H1 (cell line): ENCODE data around the gene HCAR2. TPM values are rescaled to one million over a fixed set of nuclear protein-coding genes. Genes with fewer than 3 reads are reported as not detected.

Experiments
- CTCF ChIA-PET: fragments of 300-600 bp; sonication (Branson Sonifier 250); formaldehyde crosslinking; loops from one replicate; lab custom pipeline; 2021; ENCODE audit not compliant: partially characterized antibody; lab: Charles Lee
- POLR2A ChIA-PET: fragments of 300-600 bp; sonication (Branson Sonifier 250); formaldehyde crosslinking; loops from one replicate; lab custom pipeline; 2021; ENCODE audit warnings: inconsistent platforms; ENCODE audit not compliant: partially characterized antibody; lab: Charles Lee
- DNase-seq, 2 experiments: peaks; one replicate each; pipeline versions ENCODE4 v3.0.0 to v3.0.0-alpha.2; 2010 to 2022; ENCODE audit warnings: low spot score in 2 of 2, low read depth in 1 of 2, mixed read lengths in 1 of 2
- FAIRE-seq: peaks from 2 replicates; lab custom pipeline; 2011; peaks lifted over from hg19 to GRCh38; lab: Jason Lieb, UNC
- H2AFZ ChIP-seq: 2 replicates; pipeline ENCODE4 v1.8.1; 2012; ENCODE audit warnings: low read length, inconsistent platforms
- H2AK5ac ChIP-seq: 2 replicates; pipeline ENCODE4 v1.6.1; 2013; ENCODE audit warnings: low read depth, low read length
- H2BK120ac ChIP-seq: replicated peaks from 2 replicates; pipeline ENCODE3; 2013; ENCODE audit warnings: low read depth, low read length, inconsistent platforms
- H2BK12ac ChIP-seq: 2 replicates; pipeline ENCODE4 v1.6.1; 2013; ENCODE audit warnings: low read depth, low read length
- H2BK15ac ChIP-seq: 2 replicates; pipeline ENCODE4 v1.6.1; 2013; ENCODE audit warnings: low read length
- H2BK20ac ChIP-seq: 2 replicates; pipeline ENCODE4 v1.6.1; 2013; ENCODE audit warnings: low read length
- H2BK5ac ChIP-seq: 2 replicates; pipeline ENCODE4 v1.6.1; 2013; ENCODE audit warnings: low read depth, low read length
- H3K14ac ChIP-seq: 2 replicates; pipeline ENCODE4 v1.6.1; 2013; ENCODE audit warnings: inconsistent platforms; ENCODE audit not compliant: insufficient read length
- H3K18ac ChIP-seq: 2 replicates; pipeline ENCODE4 v1.6.1; 2013; ENCODE audit warnings: low read length; ENCODE audit errors: extremely low read depth
- H3K23ac ChIP-seq: 2 replicates; pipeline ENCODE4 v1.6.1; 2013; ENCODE audit warnings: inconsistent platforms; ENCODE audit not compliant: insufficient read length
- H3K23me2 ChIP-seq: 2 replicates; pipeline ENCODE4 v1.6.1; 2013; ENCODE audit warnings: low read depth, low read length
- H3K27ac ChIP-seq: 2 replicates; pipeline ENCODE4 v1.6.1; 2011; ENCODE audit warnings: low read depth, low read length, inconsistent platforms
- H3K27me3 ChIP-seq, 4 experiments: replicated peaks in 1 of 4; 1 replicate in 1 of 4; 2 replicates in 3 of 4; pipeline versions ENCODE4 v1.6.1 to v1.8.1; 2011 to 2013; ENCODE audit warnings: low read length in 3 of 4, mild to moderate bottlenecking in 3 of 4, inconsistent platforms in 2 of 4, mixed read lengths in 2 of 4, moderate library complexity in 1 of 4; ENCODE audit not compliant: control insufficient read depth in 3 of 4, insufficient read depth in 3 of 4; ENCODE audit errors: extremely low read depth in 1 of 4
- H3K36me3 ChIP-seq, 4 experiments: 2 replicates each; pipeline versions ENCODE4 v1.6.1 to v1.8.1; 2011 to 2013; ENCODE audit warnings: mild to moderate bottlenecking in 4 of 4, low read length in 3 of 4, moderate library complexity in 2 of 4, control low read depth in 1 of 4, inconsistent platforms in 1 of 4; ENCODE audit not compliant: insufficient read depth in 4 of 4, control insufficient read depth in 2 of 4
- H3K4ac ChIP-seq: replicated peaks from 2 replicates; pipeline ENCODE3; 2013; ENCODE audit warnings: low read length, low read depth, mixed read lengths, inconsistent platforms; ENCODE audit not compliant: insufficient read length
- H3K4me1 ChIP-seq, 4 experiments: replicated peaks in 1 of 4; 1 replicate in 1 of 4; 2 replicates in 3 of 4; pipeline versions ENCODE4 v1.6.1 to v1.8.1; 2011 to 2013; ENCODE audit warnings: low read length in 3 of 4, inconsistent platforms in 2 of 4, mixed read lengths in 1 of 4; ENCODE audit not compliant: insufficient read depth in 4 of 4, control insufficient read depth in 3 of 4
- H3K4me2 ChIP-seq, 2 experiments: 2 replicates each; pipeline versions ENCODE4 v1.6.1 to v1.8.1; 2011 to 2013; ENCODE audit warnings: low read depth in 2 of 2, low read length in 2 of 2, control low read depth in 1 of 2, inconsistent platforms in 1 of 2, mild to moderate bottlenecking in 1 of 2; ENCODE audit not compliant: insufficient read depth in 1 of 2
- H3K4me3 ChIP-seq, 4 experiments: fragments of 200-600, 300-600 bp in 1 of 4; sonication (generic), shearing (Covaris generic), sonication (Bioruptor Twin) in 1 of 4; 2 replicates each; pipeline versions ENCODE4 v1.5.1 to v1.8.1; 2011 to 2016; ENCODE audit warnings: low read length in 4 of 4, low read depth in 3 of 4, control low read depth in 2 of 4, inconsistent platforms in 2 of 4, mild to moderate bottlenecking in 2 of 4, mixed read lengths in 1 of 4, moderate library complexity in 1 of 4; ENCODE audit not compliant: insufficient read depth in 2 of 4; ENCODE audit errors: extremely low read depth in 1 of 4
- H3K56ac ChIP-seq: replicated peaks from 2 replicates; pipeline ENCODE3; 2013; ENCODE audit warnings: low read depth, mild to moderate bottlenecking, mixed read lengths, low read length, inconsistent platforms; ENCODE audit not compliant: insufficient read length
- H3K79me1 ChIP-seq: 2 replicates; pipeline ENCODE4 v1.6.1; 2013; ENCODE audit warnings: low read depth, low read length, control low read depth
- H3K79me2 ChIP-seq, 2 experiments: 2 replicates each; pipeline versions ENCODE4 v1.6.1 to v1.8.1; 2012 to 2013; ENCODE audit warnings: low read length in 2 of 2, mild to moderate bottlenecking in 2 of 2, inconsistent platforms in 1 of 2; ENCODE audit not compliant: insufficient read depth in 2 of 2, control insufficient read depth in 1 of 2
- H3K9ac ChIP-seq, 4 experiments: replicated peaks in 1 of 4; 1 replicate in 1 of 4; 2 replicates in 3 of 4; pipeline versions ENCODE4 v1.6.1 to v1.8.1; 2011 to 2013; ENCODE audit warnings: low read depth in 3 of 4, low read length in 3 of 4, control low read depth in 2 of 4, mild to moderate bottlenecking in 2 of 4, moderate library complexity in 2 of 4, inconsistent platforms in 1 of 4; ENCODE audit errors: extremely low read depth in 1 of 4
- H3K9me3 ChIP-seq, 2 experiments: 2 replicates each; pipeline versions ENCODE4 v1.6.1 to v1.8.1; 2012 to 2013; ENCODE audit warnings: mild to moderate bottlenecking in 2 of 2, moderate library complexity in 2 of 2, control low read depth in 1 of 2, inconsistent platforms in 1 of 2, low read depth in 1 of 2, low read length in 1 of 2, mixed read lengths in 1 of 2; ENCODE audit not compliant: insufficient read depth in 2 of 2
- H4K20me1 ChIP-seq, 2 experiments: replicated peaks in 1 of 2; 2 replicates each; pipeline versions ENCODE3 to v1.8.1; 2011 to 2013; ENCODE audit warnings: inconsistent platforms in 2 of 2, low read length in 2 of 2, mild to moderate bottlenecking in 1 of 2; ENCODE audit not compliant: insufficient read depth in 2 of 2, control insufficient read depth in 1 of 2
- H4K5ac ChIP-seq: 2 replicates; pipeline ENCODE4 v1.6.1; 2013; ENCODE audit warnings: low read length, low read depth, mixed read lengths, inconsistent platforms; ENCODE audit not compliant: insufficient read length
- H4K8ac ChIP-seq: 2 replicates; pipeline ENCODE4 v1.8.0; 2013; ENCODE audit warnings: mild to moderate bottlenecking, moderate library complexity, low read length, inconsistent platforms; ENCODE audit not compliant: insufficient read depth; ENCODE audit errors: extremely low read depth
- H4K91ac ChIP-seq: replicated peaks from 2 replicates; pipeline ENCODE3; 2013; ENCODE audit warnings: low read length, mixed read lengths, inconsistent platforms; ENCODE audit not compliant: insufficient read length
- ATF3 ChIP-seq: IDR thresholded peaks from 2 replicates; pipeline ENCODE4 v1.6.1; 2011; ENCODE audit warnings: low read depth, mild to moderate bottlenecking, low read length; ENCODE audit not compliant: insufficient read depth
- CEBPB ChIP-seq: IDR thresholded peaks from 2 replicates; pipeline ENCODE4 v1.6.1; 2012; ENCODE audit warnings: low read depth, low read length
- FOSL1 ChIP-seq: IDR thresholded peaks from 2 replicates; pipeline ENCODE4 v1.6.1; 2011; ENCODE audit warnings: mild to moderate bottlenecking, low read depth, low read length, moderate library complexity; ENCODE audit not compliant: insufficient read depth
- GTF2F1 ChIP-seq: IDR thresholded peaks from 2 replicates; pipeline ENCODE4 v1.6.1; 2012; ENCODE audit warnings: low read depth, low read length, improper control_type of control experiment, borderline replicate concordance
- KDM1A ChIP-seq: fragments of 200-600, 300-600 bp; sonication (generic); IDR thresholded peaks from 2 replicates; pipeline ENCODE4 v1.7.1; 2016; ENCODE audit warnings: mild to moderate bottlenecking, low read length, borderline replicate concordance
- KDM4A ChIP-seq: IDR thresholded peaks from one replicate; pipeline ENCODE4 v1.7.1; 2012; ENCODE audit warnings: low read depth, mild to moderate bottlenecking, moderate library complexity, low read length, inconsistent platforms; ENCODE audit not compliant: severe bottlenecking
- SP1 ChIP-seq: IDR thresholded peaks from 2 replicates; pipeline ENCODE4 v1.6.1; 2011; ENCODE audit warnings: low read depth, low read length
- TAF7 ChIP-seq: optimal IDR thresholded peaks from 2 replicates; pipeline ENCODE3; 2011; ENCODE audit warnings: low read depth, mild to moderate bottlenecking, inconsistent platforms, low read length, moderate library complexity, borderline replicate concordance
- TCF12 ChIP-seq: IDR thresholded peaks from 2 replicates; pipeline ENCODE4 v1.6.1; 2011; ENCODE audit warnings: low read depth, mild to moderate bottlenecking, low read length
- YY1 ChIP-seq: IDR thresholded peaks from 2 replicates; pipeline ENCODE4 v1.6.1; 2011; ENCODE audit warnings: low read depth, mild to moderate bottlenecking, low read length
- WGBS, 2 experiments: shearing (Covaris generic) in 1 of 2; methylation state at CpG; one replicate each; pipeline versions ENCODE4 v1.1.6 to v1.1.7; 2013 to 2015; ENCODE audit warnings: low lambda C conversion rate in 2 of 2, mixed read lengths in 2 of 2, inconsistent platforms in 1 of 2, low coverage in 1 of 2, missing lambda C conversion rate in 1 of 2; ENCODE audit not compliant: insufficient replicate concordance in 2 of 2, insufficient coverage in 1 of 2, insufficient read length in 1 of 2; ENCODE audit errors: extremely low coverage in 1 of 2, missing lambda C conversion rate in 1 of 2; 5-methylcytosine and 5-hydroxymethylcytosine counted together
- polyA plus RNA-seq, 7 experiments: library from polyadenylated mRNA; depleted of rRNA in 3 of 7; stranded (reverse) in 5 of 7; unstranded in 2 of 7; fragments of >200 nt in 5 of 7; fragments of 200-250 nt in 2 of 7; gene quantifications; 1 replicate in 5 of 7; 2 replicates in 1 of 7; 4 replicates in 1 of 7; pipeline versions ENCODE4 v1.2.1 to v1.2.3, GENCODE V29; 2011 to 2013; ENCODE audit warnings: missing spikeins in 2 of 7, mixed read lengths in 2 of 7
- total RNA-seq: library from RNA; stranded (reverse); fragmentation: NEBNext Ultra II Directional; extraction: Animal tissue kit (Norgen Biotek cat#: 25700); gene quantifications from 2 replicates; pipeline ENCODE4 v1.2.1, GENCODE V29; 2021
- TF ChIP-seq, protein P1 (sequence below), 3 experiments: IDR thresholded peaks; 1 replicate in 2 of 3; 2 replicates in 1 of 3; pipeline versions ENCODE4 v1.5.1 to v1.6.1; 2011; ENCODE audit warnings: low read length in 3 of 3, mild to moderate bottlenecking in 3 of 3, inconsistent platforms in 2 of 3, low read depth in 1 of 3, moderate library complexity in 1 of 3; ENCODE audit not compliant: insufficient read depth in 1 of 3; ENCODE audit errors: control extremely low read depth in 1 of 3

HCAR2 gene
- total and polyA plus RNA-seq, 2 of the 8 experiments (the other 6 are each of a cell fraction or from before 2014, with no cell fraction given) = not detected

- Histone ChIP-seq H3K56ac (no peak overlapping the region), H3K27me3 (no peaks in the 10 kb centered on the region), H2BK20ac (no peak overlapping the region), H3K4me2 (no peak overlapping the region), H3K18ac (no peak overlapping the region), H2BK5ac (no peak overlapping the region), H3K23ac (no peak overlapping the region), H2AFZ (peak overlapping the region; percentile 81; the same call in 1 of the 2 replicates), H2BK12ac (no peak overlapping the region), H4K5ac (no peak overlapping the region), H4K8ac (no peak overlapping the region), H3K4ac (no peak overlapping the region), H3K4me3 (no peak overlapping the region), H3K36me3 (no peaks in the 10 kb centered on the region; a peak in 1 of 8 replicates), H3K79me1 (no peaks in the 10 kb centered on the region), H2BK120ac (no peak overlapping the region), H4K20me1 (no peaks in the 10 kb centered on the region), H2BK15ac (no peak overlapping the region), H2AK5ac (no peak overlapping the region), H4K91ac (no peak overlapping the region), H3K14ac (no peak overlapping the region), H3K79me2 (no peaks in the 10 kb centered on the region), H3K27ac (no peak overlapping the region), H3K4me1 (no peaks in the 10 kb centered on the region), H3K9ac (no peak overlapping the region), H3K23me2 (no peaks in the 10 kb centered on the region), H3K9me3 (no peaks in the 10 kb centered on the region)
- TF ChIP-seq TCF12 (no peak), KDM1A (no peak), KDM4A (no peak), GTF2F1 (no peak), SP1 (no peak), FOSL1 (no peak), ATF3 (no peak), YY1 (0 out of 2 replicates have a peak, but pooled peaks have one; percentile 16), TAF7 (no peak), CEBPB (peak; percentile 93)
- TF ChIP-seq, protein P1, sequence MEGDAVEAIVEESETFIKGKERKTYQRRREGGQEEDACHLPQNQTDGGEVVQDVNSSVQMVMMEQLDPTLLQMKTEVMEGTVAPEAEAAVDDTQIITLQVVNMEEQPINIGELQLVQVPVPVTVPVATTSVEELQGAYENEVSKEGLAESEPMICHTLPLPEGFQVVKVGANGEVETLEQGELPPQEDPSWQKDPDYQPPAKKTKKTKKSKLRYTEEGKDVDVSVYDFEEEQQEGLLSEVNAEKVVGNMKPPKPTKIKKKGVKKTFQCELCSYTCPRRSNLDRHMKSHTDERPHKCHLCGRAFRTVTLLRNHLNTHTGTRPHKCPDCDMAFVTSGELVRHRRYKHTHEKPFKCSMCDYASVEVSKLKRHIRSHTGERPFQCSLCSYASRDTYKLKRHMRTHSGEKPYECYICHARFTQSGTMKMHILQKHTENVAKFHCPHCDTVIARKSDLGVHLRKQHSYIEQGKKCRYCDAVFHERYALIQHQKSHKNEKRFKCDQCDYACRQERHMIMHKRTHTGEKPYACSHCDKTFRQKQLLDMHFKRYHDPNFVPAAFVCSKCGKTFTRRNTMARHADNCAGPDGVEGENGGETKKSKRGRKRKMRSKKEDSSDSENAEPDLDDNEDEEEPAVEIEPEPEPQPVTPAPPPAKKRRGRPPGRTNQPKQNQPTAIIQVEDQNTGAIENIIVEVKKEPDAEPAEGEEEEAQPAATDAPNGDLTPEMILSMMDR (IDR thresholded peaks at IDR 0.05; ENCODE audit: control extremely low read depth in 1 of 3, insufficient read depth in 1 of 3, low read depth in 1 of 3, low read length in 3 of 3) = no peak
- ChIA-PET CTCF (interaction anchor here (0.6 kb wide), 1 partner anchor 74 kb away, joined by 4 read pairs; no protein-coding TSS in a partner anchor), POLR2A (no interaction called here)
- 92% methylated on average over 7 of the region's 7 CpGs; no CpG with 5 or more reads in 1 of the 2 experiments for WGBS, 2 experiments
- DNase-seq (no peak), FAIRE-seq (no peak)
Observed at GRCh38 chr12:122740351-122740750, 37.2 kb upstream of the HCAR2 start.
